ENCODE measurements around the gene SPATA12.

DNA sequence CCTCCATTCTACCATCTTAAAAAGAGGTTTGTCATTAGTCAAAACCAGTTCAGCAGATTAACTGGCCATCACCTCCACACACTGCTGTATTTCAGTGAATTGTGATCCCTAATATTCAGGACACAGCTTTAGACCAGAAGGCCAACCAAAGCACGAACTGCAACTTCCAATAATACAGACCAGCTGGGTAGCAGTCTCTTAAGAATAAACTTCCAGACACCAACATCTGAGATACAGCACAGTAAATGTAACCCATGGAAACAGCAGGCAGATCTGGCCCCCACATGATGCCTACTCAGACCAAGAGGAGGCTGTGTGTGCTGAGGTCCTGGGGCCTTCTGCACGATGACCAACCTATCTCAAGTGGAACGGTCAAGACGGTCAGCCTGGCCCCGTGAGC lies 34.9 kb downstream of the SPATA12 start:
- TF ChIP-seq, protein P1, sequence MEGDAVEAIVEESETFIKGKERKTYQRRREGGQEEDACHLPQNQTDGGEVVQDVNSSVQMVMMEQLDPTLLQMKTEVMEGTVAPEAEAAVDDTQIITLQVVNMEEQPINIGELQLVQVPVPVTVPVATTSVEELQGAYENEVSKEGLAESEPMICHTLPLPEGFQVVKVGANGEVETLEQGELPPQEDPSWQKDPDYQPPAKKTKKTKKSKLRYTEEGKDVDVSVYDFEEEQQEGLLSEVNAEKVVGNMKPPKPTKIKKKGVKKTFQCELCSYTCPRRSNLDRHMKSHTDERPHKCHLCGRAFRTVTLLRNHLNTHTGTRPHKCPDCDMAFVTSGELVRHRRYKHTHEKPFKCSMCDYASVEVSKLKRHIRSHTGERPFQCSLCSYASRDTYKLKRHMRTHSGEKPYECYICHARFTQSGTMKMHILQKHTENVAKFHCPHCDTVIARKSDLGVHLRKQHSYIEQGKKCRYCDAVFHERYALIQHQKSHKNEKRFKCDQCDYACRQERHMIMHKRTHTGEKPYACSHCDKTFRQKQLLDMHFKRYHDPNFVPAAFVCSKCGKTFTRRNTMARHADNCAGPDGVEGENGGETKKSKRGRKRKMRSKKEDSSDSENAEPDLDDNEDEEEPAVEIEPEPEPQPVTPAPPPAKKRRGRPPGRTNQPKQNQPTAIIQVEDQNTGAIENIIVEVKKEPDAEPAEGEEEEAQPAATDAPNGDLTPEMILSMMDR (conservative IDR thresholded peaks at IDR 0.05; ENCODE audit: low read length) = no peak
- TF ChIP-seq EZH2phosphoT487 (IDR thresholded peaks at IDR 0.05; ENCODE audit: borderline replicate concordance) = no peak
